IPS DF 4.7 (cell line): ENCODE data around the gene TMEFF2.
"Not testable (repeated sequence)": the region's sequence is repeated elsewhere in the genome, so short reads cannot be mapped to it uniquely, and the experiment has no call there.

ENCODE experiments used
- DNase-seq: peaks from one replicate; pipeline ENCODE4 v3.0.0-alpha.2; 2013; ENCODE audit warnings: low spot score; ENCODE audit errors: extremely low read depth

The TMEFF2 gene

DNA sequence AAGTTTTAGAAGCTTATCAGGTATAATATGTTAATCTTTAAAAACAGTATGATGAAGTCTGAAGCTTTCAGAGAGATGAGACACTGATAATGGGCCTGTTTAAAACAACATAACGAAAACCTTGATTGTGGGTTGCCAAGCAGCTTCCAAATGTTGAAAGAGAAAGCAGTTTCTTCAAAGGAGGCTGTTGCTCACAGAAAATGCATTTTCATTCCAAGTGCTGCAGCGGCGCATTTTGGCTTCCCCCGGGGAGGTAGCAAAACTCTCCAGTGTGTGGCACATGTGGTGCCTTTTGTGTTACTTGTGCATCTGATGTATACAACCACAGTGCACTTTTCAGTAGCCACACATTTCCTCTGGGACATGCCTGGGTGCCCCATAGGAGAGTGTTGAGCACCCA, 66.1 kb downstream of the TMEFF2 start:
- no peak for DNase-seq

DNA sequence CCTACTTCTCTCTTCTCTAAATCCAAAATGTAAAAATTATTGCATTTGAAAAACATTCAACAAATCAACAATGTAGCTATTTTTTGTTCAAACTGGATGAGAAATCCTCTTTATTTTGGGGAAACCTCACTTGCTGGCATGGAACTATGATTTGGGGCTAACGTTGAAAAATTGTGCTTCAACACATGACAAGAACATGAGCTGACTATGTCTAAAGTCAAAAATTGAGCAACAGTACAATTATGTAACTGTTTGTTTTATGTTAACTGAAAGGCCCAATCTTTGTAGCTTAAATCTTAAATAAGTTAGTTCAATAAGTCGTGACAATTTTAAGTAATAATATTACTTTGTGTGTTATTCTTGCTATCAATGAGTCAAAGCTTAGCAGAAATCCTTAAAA, 67.3 kb downstream of the TMEFF2 start:
- no peak for DNase-seq

DNA sequence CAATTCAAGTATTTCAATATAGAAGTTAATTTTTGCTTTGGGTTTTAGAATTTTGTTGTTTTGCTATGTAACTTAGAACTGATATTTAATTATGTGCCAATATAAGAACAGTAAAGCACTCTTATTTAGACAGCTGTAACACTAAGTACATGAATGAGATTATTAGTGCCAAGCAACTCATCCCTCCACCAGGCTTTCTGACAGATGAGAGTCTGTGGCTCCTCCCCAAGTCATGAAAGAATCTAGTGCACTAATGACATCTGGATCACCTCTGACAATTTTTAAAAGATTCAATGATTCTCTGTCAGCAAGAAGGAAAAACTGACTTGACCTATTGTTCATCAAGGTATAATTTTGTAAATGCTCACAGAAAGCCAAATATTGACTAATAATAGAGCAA, 67.8 kb downstream of the TMEFF2 start:
- DNase-seq = no peak

DNA sequence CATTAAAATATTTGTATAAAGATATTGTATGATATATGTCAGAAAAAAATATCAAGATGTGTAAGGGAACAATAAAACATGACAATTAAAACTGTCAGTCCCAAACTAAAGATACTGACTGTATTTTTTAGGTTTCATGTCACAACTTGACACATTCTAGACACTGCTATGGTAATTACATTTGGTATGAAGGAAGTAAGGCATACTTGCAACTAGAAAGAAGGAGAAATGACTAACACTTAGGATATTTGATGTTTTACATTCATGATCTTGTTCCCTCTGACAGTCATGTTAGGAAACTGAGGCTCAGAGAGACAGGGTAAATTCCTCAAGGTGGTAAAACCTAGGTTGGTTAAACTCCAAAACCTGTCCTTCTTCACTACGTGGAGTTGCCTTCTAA, 68.3 kb downstream of the TMEFF2 start:
- DNase-seq = no peak

DNA sequence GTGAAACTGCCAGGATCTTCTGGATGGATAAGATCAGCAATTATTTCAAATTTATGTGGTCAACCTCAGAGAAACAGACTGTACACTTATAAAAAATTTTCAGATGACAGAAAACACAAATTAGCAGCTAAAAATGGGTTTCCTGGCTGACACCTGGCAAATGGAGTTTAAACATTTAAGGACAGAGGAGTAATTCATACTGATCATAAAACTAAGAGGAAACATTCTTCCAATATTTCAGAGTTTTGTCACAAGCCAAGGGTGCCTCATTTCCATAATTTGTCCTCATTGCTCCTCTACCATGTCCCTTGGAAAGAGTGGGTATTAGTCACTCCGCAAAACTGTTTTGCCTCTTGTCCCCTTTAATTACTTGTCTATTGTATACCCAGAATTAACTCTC, 70.2 kb downstream of the TMEFF2 start:
- DNase-seq = no peak

DNA sequence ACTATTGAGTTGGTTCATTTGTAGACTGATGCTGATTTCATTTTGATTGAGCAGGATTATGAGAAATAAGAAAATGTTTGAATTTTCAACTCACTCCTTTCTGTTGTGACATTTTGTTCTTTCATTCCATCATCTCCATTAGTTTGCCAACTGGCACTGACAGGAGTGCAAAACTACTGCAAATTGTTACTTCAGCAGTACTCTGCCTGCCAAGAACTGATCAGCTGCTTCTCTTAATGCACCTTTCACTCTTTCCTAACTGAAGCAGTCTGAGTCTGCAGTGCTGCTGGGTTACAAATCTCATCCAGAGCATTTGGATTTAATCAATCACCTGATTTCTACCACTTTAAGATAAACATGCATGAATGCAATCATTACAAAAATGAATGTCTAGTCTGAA, 70.9 kb downstream of the TMEFF2 start:
- no peak for DNase-seq

DNA sequence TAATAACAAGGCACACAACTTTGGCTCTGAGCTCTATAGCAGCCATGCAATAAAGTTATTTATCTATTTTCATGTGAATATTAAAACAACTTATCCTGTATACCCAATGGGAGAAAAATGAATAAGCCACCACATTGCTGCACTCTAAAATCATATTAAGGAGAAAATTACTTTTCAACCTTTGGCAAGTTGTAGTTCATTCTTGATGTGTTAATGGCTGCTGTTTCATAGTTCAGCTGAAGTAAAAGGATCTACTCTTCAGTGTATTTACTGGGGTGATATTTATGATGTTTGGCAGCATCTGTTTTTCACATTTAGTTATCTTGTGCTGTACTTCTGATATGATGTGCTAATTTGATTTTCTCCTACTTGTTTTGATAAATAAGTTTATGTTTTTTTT, 71.8 kb downstream of the TMEFF2 start:
- no peak for DNase-seq

DNA sequence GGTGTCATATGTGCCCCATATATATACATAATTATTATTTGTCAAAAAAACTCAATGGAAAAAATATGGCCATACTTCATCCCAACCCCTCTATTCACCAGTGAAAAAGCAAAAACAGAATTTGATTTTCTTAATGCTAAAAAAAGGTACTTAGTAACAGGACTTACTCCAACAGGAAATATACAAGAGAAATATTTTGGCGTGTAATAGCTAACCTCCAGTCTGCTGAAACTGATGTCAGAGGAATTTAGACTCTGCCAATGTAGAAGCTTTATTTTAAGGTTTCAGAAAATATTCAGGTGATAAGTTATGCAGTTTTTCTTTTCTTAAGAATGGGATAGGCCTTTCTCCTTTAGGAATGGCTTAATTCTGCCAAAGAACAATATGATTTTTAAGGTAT, 72.6 kb downstream of the TMEFF2 start:
- no peak for DNase-seq

DNA sequence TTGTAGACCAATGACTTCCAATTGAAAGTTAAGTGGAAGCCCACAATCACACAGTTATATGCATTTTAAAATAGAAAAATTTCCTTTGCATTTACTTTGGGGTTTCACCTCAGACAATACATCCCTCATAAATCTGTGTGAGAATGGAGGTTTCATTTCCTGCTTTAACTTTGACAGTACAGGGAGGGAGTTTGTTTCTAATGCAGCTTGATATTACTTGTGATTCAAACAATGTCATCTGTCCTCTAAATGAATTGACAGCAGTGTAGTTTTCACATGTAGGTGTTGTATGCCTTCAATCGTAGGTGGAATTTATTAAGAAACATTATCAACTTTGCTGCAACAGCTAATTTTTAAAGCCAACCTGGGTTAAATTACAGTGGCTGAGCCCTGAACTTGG, 75.2 kb downstream of the TMEFF2 start:
- DNase-seq = no peak

DNA sequence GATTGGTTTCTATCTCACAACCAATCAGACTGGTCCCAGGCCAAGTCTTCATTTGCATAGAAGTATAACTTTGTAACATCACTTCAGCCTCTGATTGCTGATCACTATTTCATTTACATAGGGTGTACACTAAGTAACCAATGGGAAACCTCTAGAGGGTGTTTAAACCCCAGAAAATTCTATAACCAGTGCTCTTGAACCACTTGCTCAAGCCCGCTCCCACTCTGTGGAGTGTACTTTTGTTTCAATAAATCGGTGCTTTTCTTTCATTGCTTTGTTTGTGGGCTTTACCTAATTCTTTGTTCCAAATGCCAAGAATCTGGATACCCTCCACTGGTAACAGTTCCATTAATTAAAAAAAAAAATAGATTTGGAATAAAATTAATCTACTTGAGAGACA, 77.0 kb downstream of the TMEFF2 start:
- DNase-seq = no peak

DNA sequence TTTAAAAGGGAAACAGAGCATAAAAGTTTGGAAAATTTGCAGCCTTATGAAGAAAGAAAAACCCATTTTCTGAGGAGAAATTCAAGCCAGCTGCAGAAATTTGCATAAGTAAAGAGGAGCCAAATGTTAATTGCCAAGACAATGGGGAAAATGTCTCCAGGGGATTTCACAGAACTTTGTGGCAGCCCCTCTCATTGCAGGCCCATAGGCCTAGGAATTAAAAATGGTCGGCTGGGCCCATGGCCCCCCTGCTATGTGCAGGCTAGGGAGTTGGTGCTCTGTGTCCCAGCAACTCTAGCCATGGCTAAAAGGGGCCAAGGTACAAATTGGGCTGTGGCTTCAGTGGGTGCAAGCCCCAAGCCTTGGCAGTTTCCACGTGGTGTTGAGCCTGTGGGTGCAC, 83.2 kb downstream of the TMEFF2 start:
- not testable (repeated sequence) for DNase-seq

DNA sequence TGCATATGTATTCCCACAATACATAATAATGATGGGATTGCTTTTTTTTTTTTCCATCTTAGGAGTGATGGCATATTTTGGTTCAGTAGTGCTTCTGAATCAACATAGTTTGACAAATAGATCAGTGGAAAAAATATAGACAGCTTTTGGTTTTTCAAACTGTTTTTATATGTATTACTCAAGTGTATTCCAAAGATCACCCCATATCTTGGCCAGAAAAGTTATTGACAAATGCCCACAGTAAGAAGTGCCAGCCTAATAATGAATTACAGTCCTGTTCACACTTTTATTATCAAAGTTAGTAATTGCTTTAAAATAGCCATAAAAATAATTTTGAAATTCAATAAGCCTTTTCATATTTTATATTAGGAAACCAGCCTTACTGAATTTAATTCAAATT, 95.0 kb downstream of the TMEFF2 start:
- DNase-seq = no peak

DNA sequence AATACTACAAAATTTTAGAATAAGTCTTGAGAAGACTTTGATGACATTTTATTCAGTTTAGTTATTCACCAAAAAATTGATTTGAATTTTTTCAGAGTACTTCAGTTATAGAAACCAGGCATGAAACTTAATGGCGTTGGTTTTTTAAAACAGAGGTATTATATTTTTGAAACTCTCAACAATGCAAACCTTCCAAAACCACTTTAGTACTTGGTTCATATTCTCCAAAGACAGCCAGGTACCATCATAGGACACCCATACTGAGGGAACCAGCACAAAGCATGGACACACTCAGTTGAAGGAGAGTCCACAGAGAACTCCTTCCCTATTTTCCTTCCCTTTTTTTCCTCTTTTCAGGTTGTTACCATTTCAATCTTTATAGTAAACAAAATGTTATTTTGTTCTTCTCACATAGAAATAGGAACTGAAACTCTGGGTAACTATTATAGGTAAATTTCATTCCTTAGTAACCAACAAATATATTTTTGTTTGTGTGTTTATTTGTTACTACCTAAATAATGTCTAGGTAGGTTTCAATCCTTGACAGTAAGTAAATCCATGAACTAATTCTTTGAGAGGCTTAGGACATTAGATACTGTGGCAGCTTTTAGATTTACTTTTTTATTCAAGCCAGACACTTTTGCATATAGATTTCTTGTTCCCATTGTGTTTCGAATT, 95.8 kb downstream of the TMEFF2 start:
- no peak for DNase-seq

DNA sequence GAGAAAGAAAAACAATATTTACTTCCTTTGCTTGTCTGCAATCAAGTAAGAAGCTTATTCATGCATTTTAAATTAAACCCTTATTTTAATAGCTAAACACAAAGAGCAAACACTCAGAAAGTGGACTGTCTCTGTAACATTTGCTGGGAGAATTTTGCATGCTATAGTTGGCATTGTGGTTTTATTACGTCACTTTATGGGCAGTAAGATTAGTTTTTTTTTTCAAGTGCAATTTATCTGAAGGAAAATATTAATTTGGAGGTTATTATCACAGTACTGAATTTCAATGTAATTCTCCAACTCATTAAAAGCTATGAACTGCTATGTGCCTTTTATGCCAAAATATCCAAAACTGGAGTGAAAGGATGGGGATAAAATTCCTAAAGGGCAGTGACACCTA, 103.3 kb downstream of the TMEFF2 start:
- no peak for DNase-seq

DNA sequence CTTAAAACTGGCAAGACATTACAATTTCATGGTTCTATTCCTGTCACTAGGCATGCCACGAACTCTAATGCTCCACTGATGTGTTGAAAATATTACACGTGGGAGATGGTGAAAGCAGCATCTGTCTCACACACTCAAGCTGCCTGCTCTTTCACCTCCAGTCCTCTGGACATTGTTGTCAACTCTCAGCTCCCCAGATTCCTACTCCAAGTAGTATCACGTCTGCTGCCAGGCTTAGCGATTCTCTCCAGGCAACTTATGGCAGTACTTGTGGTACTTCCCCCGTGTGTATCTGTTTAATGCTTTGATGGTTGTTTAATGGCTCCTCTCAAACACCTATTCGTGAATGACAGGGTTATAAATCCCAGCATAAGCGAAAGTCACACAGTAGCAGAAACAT, 103.8 kb downstream of the TMEFF2 start:
- DNase-seq = no peak

DNA sequence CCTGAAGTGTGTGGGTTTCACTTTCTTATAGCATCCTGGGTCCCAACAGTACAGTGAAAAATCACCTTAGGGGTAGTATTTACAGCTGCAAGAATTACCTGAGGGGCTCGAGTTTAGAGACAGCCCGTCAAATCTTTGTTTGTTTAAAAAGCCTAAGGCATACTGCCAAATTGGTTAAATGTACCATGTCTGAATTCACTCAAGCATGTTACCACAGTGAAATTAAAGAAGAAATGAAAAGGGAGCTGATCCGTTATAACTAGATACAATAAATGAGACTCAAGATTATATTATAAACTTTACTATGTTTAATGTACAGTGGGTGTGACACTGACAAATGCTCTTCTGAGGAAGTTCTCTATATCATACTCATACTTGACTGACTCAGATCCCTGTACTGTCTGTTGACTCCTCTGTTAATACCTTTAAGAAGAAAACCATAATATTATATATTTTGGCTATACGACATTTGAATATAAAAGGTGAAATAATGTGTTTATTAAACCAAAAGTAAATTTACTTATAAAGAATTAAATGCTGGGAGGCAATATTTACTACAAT, 107.3 kb downstream of the TMEFF2 start:
- DNase-seq = no peak

DNA sequence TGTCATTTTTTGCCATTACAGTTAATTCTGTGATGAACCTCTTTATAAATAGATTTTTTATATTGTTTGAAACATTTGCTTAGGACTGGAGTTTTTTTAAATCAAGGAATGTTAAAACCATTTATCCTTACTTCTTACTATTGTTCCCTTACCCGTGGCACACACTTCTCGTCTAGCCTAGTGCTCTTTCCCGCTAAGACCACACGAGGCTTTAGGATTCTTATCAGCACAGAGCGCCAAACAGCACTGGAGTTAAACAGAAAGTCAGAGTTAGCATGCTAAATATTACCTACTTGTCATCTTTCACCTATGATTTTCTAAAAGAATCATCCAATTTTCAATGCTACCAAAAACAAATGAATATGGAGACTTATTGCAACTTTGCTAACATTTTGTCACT, 112.6 kb downstream of the TMEFF2 start:
- no peak for DNase-seq

DNA sequence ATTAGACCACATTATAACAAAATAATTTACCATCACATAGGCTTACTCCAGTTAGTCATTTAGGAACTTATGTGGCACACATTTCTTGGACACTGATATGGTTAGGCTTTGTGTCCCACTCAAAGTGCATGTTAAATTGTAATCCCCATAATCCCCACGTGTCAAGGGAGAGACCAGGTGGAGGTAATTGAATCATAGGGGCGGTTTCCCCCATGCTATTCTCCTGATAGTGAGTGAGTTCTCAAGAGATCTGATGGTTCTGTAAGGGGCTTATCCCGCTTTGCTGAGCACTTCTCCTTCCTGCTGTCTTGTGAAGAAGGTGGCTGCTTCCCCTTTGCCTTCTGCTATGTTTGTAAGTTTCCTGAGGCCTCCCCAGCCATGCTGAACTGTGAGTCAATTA, 114.6 kb downstream of the TMEFF2 start:
- not testable (repeated sequence) for DNase-seq

DNA sequence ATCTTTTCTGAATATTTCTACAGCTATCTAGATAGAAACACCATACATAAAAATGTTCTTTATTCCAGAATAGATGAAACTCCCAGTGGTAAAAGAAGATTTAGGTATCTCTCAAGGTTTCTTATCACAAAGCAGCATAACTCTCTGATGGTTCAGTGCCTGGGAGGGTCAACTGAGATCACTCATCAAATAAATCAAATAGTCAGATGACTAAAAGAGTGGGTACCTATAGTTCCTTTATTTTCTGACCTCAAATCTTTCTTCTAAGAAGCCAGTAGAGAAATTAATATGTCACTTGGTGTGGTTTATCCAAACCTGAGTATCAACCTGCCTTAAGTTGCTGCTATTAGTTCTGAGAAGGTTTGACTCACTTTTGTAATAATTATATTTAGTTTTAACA, 120.9 kb downstream of the TMEFF2 start:
- DNase-seq = no peak

DNA sequence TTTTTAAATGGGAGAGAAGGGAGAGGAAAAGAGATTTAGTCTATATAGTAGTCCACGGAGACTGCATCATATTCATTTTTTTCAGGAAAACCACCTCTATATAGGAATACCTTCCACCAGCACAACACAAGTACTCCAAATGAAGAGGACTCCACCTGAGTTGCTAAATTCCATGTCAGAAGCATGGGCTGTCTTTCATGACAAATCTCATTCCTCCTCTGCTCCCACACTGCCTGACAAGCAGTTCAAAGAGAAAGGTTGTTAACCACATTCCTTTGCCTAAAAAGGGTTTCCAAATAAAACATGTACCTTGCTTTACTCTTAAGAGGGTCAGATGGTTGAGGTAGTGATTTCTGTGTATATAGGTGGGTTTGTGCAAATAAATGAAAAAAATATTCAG, 122.0 kb downstream of the TMEFF2 start:
- DNase-seq = no peak

DNA sequence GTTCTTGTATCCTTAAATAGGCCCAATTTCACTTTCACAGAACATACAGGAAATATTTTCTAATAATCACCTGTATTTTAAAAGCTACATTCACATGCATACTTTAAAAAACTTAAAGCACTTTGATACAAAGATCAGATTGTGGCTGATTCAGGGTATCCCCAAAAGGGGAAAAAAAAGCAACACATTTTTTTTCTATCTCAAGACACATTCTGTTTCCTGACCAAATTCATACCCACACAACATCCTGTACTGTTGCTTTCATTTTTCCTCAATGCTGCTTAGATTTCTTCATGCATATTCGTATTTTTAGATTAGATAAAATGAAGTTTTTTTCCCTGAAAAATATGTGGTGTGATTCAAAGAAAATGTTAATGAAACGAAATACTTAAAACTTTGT, 122.5 kb downstream of the TMEFF2 start:
- no peak for DNase-seq

DNA sequence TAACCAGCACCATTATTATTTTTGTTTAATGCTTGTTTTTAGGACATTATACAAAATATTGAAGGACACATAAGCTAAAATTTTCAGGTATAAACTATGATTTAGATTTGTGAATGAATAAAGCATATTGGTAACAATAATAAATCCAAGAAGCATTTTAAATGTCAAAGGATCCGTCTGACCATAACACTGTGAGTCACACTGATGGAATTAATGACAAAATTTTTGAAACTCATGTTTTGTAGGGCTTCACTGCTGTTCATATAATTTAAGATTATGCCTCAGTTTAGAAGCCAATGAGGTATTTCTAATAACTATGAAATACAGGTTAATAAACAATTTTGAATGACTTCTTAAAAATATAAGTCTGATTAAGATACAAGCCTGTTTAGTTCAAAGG, 124.6 kb downstream of the TMEFF2 start:
- DNase-seq = no peak

DNA sequence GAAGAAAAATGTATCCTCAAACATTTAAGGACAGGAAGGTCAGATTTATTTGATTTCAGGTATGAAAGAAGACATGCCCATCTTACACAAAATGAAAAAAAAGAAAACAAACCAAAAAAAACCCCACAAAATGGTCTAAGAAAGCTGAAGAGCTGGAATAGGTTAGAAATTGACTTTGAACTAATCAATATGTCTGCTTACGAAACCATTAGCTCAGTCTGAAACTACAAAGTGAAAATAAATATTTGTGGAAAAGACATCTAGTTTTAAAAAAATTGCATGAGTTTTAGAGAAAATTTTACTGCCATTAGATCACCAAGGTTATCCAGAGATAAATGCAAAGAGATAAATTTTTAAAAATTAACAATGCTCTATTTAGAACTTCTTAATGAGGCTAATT, 125.3 kb downstream of the TMEFF2 start:
- no peak for DNase-seq

DNA sequence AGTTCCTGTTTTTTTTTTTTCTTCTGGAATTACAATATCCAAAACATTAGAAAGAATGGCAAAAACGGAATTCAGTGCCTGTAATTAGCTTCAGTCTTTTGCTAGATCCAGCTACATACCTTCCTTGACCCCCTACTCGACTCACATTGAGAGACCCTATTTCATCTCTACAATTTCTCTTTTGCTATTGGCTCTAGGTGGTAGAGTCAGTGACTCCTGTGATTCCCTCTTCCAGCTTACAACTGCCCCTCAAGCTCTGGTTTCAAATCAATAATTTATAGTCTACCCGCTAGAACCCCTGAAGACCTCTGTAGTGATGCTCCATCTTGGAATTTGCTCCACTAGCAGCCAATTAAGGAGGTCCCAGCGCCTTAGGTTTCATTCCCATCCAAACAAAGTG, 125.8 kb downstream of the TMEFF2 start:
- DNase-seq = no peak
